A549 treated with CpdA at 1 μM for 4 hours (cell line): ENCODE data around the gene GUCY2C. TPM values are rescaled to one million over a fixed set of nuclear protein-coding genes. Genes with fewer than 3 reads are reported as not detected.

ENCODE experiments used
- total RNA-seq: library from RNA; stranded (reverse); fragments of 200-300 nt; extraction: Qiagen RNA extraction; gene quantifications from 5 replicates; pipeline ENCODE4 v1.2.3, GENCODE V29; 2022; ENCODE audit warnings: low read depth

Gene GUCY2C
- total RNA-seq, result 0.01 TPM in 1 of 5 replicates, not detected in the others

GRCh38 chr12:14696265-14696741 lies at the start of gene GUCY2C:
GUCY2C (minus strand) TSS chr12:14696599; CDS start chr12:14696448, 151 bp downstream.

DNA sequence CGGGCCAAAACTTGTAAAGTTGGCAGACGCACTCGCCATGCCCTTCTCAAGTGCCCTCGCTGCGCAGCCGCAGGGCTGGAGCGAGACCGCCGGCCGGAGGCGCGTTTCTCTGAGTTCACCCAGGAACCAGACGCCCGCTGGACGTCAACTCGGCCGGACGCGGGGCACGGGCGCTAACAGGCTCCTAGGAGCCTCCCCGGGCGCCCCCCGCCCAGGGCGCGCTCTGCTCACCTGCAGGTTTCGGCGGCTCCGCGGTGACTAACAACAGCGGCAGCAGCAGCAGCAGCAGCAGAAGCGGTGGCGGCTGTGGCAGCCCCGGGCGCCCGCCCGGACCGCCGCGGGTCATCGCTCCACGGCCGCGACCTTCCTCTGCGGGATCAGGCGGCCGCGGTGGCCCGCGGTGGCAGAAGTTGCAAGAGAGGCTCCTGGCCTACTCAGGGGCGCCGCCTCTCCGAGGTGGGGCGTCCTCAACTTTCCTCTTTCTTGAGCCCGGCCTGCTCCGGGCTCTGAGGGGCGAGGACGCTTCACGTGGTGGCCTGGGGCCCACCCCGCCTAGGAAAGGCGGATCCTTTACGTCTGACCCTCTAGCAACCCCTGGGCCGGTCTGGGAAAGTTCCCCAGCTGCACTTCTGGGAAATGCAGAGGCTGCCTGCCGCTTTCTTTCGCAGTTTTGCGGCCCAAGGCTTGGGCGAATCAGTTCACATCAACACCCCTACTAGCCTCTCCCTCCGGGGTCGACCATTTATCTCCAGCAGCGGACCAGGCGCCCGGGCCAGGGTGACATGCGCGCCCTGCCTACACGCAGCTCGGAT lies 128.8 kb downstream of the GUCY2C start, which contains the start of gene PLBD1:
Gene PLBD1, minus strand, starts transcription at position 533 of the 812 bp plus-strand sequence. Its CDS starts 187 bp downstream, at position 346.

Other genes with a start within 250 kb of the GUCY2C start
- gene PLBD1, start 128.7 kb downstream of the GUCY2C start, total RNA-seq, result 3.6 to 5.6 TPM (median 4.0 TPM) in 5 replicates
- gene WBP11, start 106.9 kb upstream of the GUCY2C start, total RNA-seq, result 45.6 to 53.4 TPM (median 49.2 TPM) in 5 replicates
- gene C12orf60, start 107.1 kb upstream of the GUCY2C start, total RNA-seq, result 1.4 to 1.8 TPM (median 1.5 TPM) in 5 replicates
- 0.03 TPM in 1 of 5 replicates, not detected in the others for gene SMCO3, start 117.6 kb upstream of the GUCY2C start, total RNA-seq
- not detected in 5 replicates for gene ART4, start 146.9 kb upstream of the GUCY2C start, total RNA-seq
- gene MGP, start 189.3 kb upstream of the GUCY2C start, total RNA-seq, result 0.06 TPM in 1 of 5 replicates, not detected in the others
- not detected in 5 replicates for gene ERP27, start 241.9 kb upstream of the GUCY2C start, total RNA-seq